ENCODE results near the gene SGK1. TPM values are rescaled to one million over a fixed set of nuclear protein-coding genes. Genes with fewer than 3 reads are reported as not detected.

The SGK1 gene
- total and polyA plus RNA-seq, 2 donors (not counting 1 experiment from before 2014, with no cell fraction given) = 37.3 to 57.8 TPM

- DNase-seq (no peak), ATAC-seq (ENCODE audit: low read depth) (no peak)
- Mint-ChIP-seq H3K4me3 (no peak overlapping the region), H3K4me1 (peaks cover 12% of the 10 kb centered on the region), H3K27ac (no peak overlapping the region), H3K9me3 (ENCODE audit: insufficient read depth) (no peaks in the 10 kb centered on the region), H3K27me3 (no peaks in the 10 kb centered on the region)
- no peak overlapping the region for H3K4me3 ChIP-seq (ENCODE audit: control extremely low read depth in 1 of 5, extremely low read depth in 1 of 5, insufficient read depth in 1 of 5, low read depth in 2 of 5, low read length in 4 of 5)
- no peak overlapping the region for H2AFZ ChIP-seq (ENCODE audit: insufficient read depth, low read depth, low read length, poor library complexity, severe bottlenecking)
- no peaks in the 10 kb centered on the region for H3K27me3 ChIP-seq (replicated peaks in 1 of 4; ENCODE audit: control extremely low read depth in 1 of 4, control insufficient read depth in 3 of 4, insufficient read depth in 4 of 4, low read length in 3 of 4)
- ChIA-PET POLR2A (no interaction called here), CTCF (no interaction called here)
- H3K27ac ChIP-seq (ENCODE audit: low read length in 2 of 2) = no peak overlapping the region
- intact Hi-C loops (cut with micrococcal nuclease) = no loop called here
- no peaks in the 10 kb centered on the region for H3K36me3 ChIP-seq (replicated peaks in 1 of 2; ENCODE audit: control extremely low read depth in 1 of 2, control insufficient read depth in 1 of 2, extremely low read depth in 1 of 2, insufficient read depth in 2 of 2, low read length in 1 of 2)
- H3K9me3 ChIP-seq (ENCODE audit: control extremely low read depth in 1 of 3, control insufficient read depth in 2 of 3, insufficient read depth in 1 of 3, low read length in 2 of 3) = peaks cover 0 to 4% (median 0%) of the 10 kb centered on the region in 3 donors
- no peaks in the 10 kb centered on the region for H4K20me1 ChIP-seq (ENCODE audit: control insufficient read depth, insufficient read depth, low read length, poor library complexity, severe bottlenecking)
- 100% methylated on average over 2 of the region's 3 CpGs for WGBS (ENCODE audit: insufficient coverage)
- no peak overlapping the region for H3K9ac ChIP-seq (ENCODE audit: low read length)
- no peak overlapping the region for H3K4me2 ChIP-seq (replicated peaks; ENCODE audit: low read depth, low read length, poor library complexity, severe bottlenecking)
- TF ChIP-seq CTCF (IDR thresholded peaks at IDR 0.05) = no peak
- no peak for TF ChIP-seq EZH2 (IDR thresholded peaks at IDR 0.05; ENCODE audit: borderline replicate concordance, insufficient read depth, low read depth, low read length, poor library complexity, severe bottlenecking)
- no peaks in the 10 kb centered on the region for H3K79me2 ChIP-seq (ENCODE audit: control insufficient read depth, insufficient read depth, low read length)
- peaks cover 5 to 15% of the 10 kb centered on the region in 2 donors for H3K4me1 ChIP-seq (ENCODE audit: control insufficient read depth in 2 of 2, insufficient read depth in 2 of 2, low read length in 2 of 2)
Observed at GRCh38 chr6:134293659-134294161, 24.2 kb downstream of the SGK1 start.

GRCh38 chr6:134291156-134291555 is 26.8 kb downstream of the SGK1 start:
- ATAC-seq (ENCODE audit: low read depth) (no peak), DNase-seq (no peak)
- Mint-ChIP-seq H3K27me3 (no peaks in the 10 kb centered on the region), H3K4me1 (peaks cover 24% of the 10 kb centered on the region), H3K27ac (no peak overlapping the region), H3K9me3 (ENCODE audit: insufficient read depth) (no peaks in the 10 kb centered on the region), H3K4me3 (no peak overlapping the region)
- 100% methylated on average over 2 of the region's 4 CpGs for WGBS (ENCODE audit: insufficient coverage)
- H2AFZ ChIP-seq (ENCODE audit: insufficient read depth, low read depth, low read length, poor library complexity, severe bottlenecking) = no peak overlapping the region
- H3K9ac ChIP-seq (ENCODE audit: low read length) = no peak overlapping the region
- H3K36me3 ChIP-seq (replicated peaks in 1 of 2; ENCODE audit: control extremely low read depth in 1 of 2, control insufficient read depth in 1 of 2, extremely low read depth in 1 of 2, insufficient read depth in 2 of 2, low read length in 1 of 2) = no peaks in the 10 kb centered on the region
- POLR2A ChIA-PET = no interaction called here
- H3K4me3 ChIP-seq (ENCODE audit: control extremely low read depth in 1 of 5, extremely low read depth in 1 of 5, insufficient read depth in 1 of 5, low read depth in 2 of 5, low read length in 4 of 5) = no peak overlapping the region
- H3K27me3 ChIP-seq (replicated peaks in 1 of 4; ENCODE audit: control extremely low read depth in 1 of 4, control insufficient read depth in 3 of 4, insufficient read depth in 4 of 4, low read length in 3 of 4) = no peaks in the 10 kb centered on the region
- H3K79me2 ChIP-seq (ENCODE audit: control insufficient read depth, insufficient read depth, low read length) = no peaks in the 10 kb centered on the region
- TF ChIP-seq CTCF (IDR thresholded peaks at IDR 0.05) = no peak
- no peak for TF ChIP-seq EZH2 (IDR thresholded peaks at IDR 0.05; ENCODE audit: borderline replicate concordance, insufficient read depth, low read depth, low read length, poor library complexity, severe bottlenecking)
- peaks cover 0 to 4% (median 0%) of the 10 kb centered on the region in 3 donors for H3K9me3 ChIP-seq (ENCODE audit: control extremely low read depth in 1 of 3, control insufficient read depth in 2 of 3, insufficient read depth in 1 of 3, low read length in 2 of 3)
- CTCF ChIA-PET = no interaction called here
- peaks cover 12 to 21% of the 10 kb centered on the region in 2 donors for H3K4me1 ChIP-seq (ENCODE audit: control insufficient read depth in 2 of 2, insufficient read depth in 2 of 2, low read length in 2 of 2)
- H3K27ac ChIP-seq (ENCODE audit: low read length in 2 of 2) = no peak overlapping the region
- no peak overlapping the region for H3K4me2 ChIP-seq (replicated peaks; ENCODE audit: low read depth, low read length, poor library complexity, severe bottlenecking)
- intact Hi-C loops (cut with micrococcal nuclease) = no loop called here
- no peaks in the 10 kb centered on the region for H4K20me1 ChIP-seq (ENCODE audit: control insufficient read depth, insufficient read depth, low read length, poor library complexity, severe bottlenecking)
